GM18909 (cell line): ENCODE data around the gene GPR39.
A peak's percentile ranks its signal among the peaks of the same experiment; 100 is the strongest.

Experiments used
- ATAC-seq: cut with Tn5 transposase; IDR thresholded peaks from one replicate; pipeline ENCODE4 v1.9.1; 2021; ENCODE audit warnings: mild to moderate bottlenecking; ENCODE audit not compliant: unreplicated experiment, poor library complexity

Gene GPR39

GRCh38 chr2:132439703-132440398 lies 23.2 kb downstream of the GPR39 start:
- ATAC-seq: no peak

GRCh38 chr2:132441051-132441450 lies 24.4 kb downstream of the GPR39 start:
- no peak for ATAC-seq

GRCh38 chr2:132442278-132442677 lies 25.7 kb downstream of the GPR39 start:
- ATAC-seq: no peak

GRCh38 chr2:132443106-132443505 lies 26.5 kb downstream of the GPR39 start:
- no peak for ATAC-seq

GRCh38 chr2:132446444-132446843 lies 29.8 kb downstream of the GPR39 start:
- no peak for ATAC-seq

GRCh38 chr2:132448331-132448730 lies 31.7 kb downstream of the GPR39 start:
- no peak for ATAC-seq

GRCh38 chr2:132448771-132449170 lies 32.2 kb downstream of the GPR39 start:
- peak; percentile 45 for ATAC-seq

GRCh38 chr2:132449868-132450267 lies 33.3 kb downstream of the GPR39 start:
- ATAC-seq: no peak

GRCh38 chr2:132460781-132461180 lies 44.2 kb downstream of the GPR39 start:
- no peak for ATAC-seq

- no peak for ATAC-seq
Measured at GRCh38 chr2:132462236-132462635, 45.6 kb downstream of the GPR39 start.

- ATAC-seq: no peak
Measured at GRCh38 chr2:132463719-132464118, 47.1 kb downstream of the GPR39 start.

- ATAC-seq: no peak
Measured at GRCh38 chr2:132465917-132466316, 49.3 kb downstream of the GPR39 start.

- no peak for ATAC-seq
Measured at GRCh38 chr2:132466428-132467028, 49.9 kb downstream of the GPR39 start.

- ATAC-seq: no peak
Measured at GRCh38 chr2:132468821-132469675, 52.4 kb downstream of the GPR39 start.

- no peak for ATAC-seq
Measured at GRCh38 chr2:132470746-132471145, 54.1 kb downstream of the GPR39 start.

GRCh38 chr2:132473174-132473883 lies 56.7 kb downstream of the GPR39 start:
- no peak for ATAC-seq

- no peak for ATAC-seq
Measured at GRCh38 chr2:132475615-132476014, 59.0 kb downstream of the GPR39 start.

GRCh38 chr2:132477436-132477835 lies 60.8 kb downstream of the GPR39 start:
- no peak for ATAC-seq

- no peak for ATAC-seq
Measured at GRCh38 chr2:132477962-132478361, 61.4 kb downstream of the GPR39 start.

- ATAC-seq: no peak
Measured at GRCh38 chr2:132478461-132479105, 62.0 kb downstream of the GPR39 start.
